GM21381 (cell line): ENCODE measurements around the gene DTD2.
A peak's percentile ranks its signal among the peaks of the same experiment; 100 is the strongest.
"Not testable (repeated sequence)": the region's sequence is repeated elsewhere in the genome, so short reads cannot be mapped to it uniquely, and the experiment has no call there.

Experiments
- ATAC-seq: cut with Tn5 transposase; IDR thresholded peaks from one replicate; pipeline ENCODE4 v1.9.1; 2021; ENCODE audit warnings: mild to moderate bottlenecking, moderate library complexity; ENCODE audit not compliant: unreplicated experiment

The DTD2 gene

DNA sequence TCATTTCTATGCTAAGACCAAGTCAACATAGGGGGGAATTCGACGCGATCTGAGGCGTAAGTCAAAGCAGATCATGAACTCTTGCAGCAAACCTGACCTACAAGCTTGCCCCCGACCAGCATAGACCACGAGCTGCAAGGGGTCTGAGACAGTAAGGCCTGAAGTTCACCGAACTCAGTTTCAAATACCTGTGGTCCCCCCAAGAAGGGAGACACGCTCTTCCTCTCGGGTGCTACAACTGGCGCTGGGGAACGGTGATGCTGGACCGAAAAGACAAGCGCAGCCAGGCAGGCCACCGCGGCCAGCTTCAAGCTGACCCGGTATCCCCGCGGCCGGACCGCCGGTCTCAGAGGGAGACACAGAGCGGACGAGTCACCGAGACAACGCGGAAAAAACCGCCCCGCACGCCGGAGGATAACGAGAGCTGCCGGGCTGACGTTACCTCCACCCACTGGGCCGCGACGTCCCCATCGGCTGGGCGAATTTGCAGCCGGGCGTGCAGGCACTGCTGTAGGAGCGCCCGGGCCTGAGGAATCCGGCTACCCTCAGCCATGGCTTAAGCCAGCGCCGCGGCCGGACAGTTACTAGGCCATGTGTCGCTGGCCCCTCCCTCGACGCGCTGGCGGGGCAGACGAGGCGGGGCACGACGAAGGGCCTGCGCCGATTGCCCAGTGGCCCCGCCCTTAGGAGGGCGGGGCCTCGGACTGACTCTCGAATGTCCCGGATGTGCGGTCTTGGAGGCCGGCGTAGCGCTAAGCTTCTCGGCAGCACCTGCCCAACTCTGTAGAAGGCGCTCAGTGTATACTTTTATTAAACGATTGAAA is at the start of gene DTD2:
Gene DTD2, minus strand, starts transcription at position 666 of the 824 bp plus-strand sequence. Its CDS starts 113 bp downstream, at position 553.
- ATAC-seq: peak; percentile 98

DNA sequence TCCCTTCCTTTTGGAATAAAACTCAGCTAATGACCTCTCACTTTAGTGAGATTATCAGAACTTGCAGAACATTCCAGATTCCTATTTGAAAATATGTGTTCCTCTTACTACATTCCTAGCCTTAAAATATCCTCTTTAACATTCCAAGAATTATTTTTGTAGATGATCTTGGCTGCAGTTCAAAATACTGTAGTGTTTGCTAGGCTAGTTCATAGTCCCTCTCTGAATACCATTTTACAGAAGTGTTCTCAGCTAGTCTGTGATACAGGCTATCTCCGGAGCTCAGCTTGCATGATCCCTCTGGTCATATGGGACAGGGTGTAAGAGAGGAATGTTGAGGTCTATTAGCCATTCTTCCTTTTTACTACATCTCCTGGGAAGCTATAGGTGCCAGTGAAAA is 48.1 kb upstream of the DTD2 start:
- no peak for ATAC-seq

DNA sequence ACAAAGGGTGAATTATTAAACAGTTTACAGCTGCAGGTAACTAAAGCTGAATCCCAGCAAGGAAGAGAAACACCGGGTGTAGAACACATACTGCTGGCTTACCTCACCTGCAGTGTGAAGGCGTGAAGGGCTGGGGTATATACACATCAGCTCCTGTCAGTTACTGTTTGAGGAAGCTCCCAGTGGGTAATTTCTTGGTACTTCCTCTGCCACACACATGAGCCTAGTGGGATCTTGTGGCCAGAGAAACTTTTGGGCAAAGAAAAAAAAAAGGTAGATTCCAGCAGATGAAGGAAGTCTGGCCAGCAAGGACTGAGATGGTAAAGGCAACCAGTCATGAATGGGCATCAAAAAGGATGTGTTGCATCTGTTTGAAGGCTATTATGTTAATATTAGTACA is 44.6 kb upstream of the DTD2 start:
- ATAC-seq: no peak

DNA sequence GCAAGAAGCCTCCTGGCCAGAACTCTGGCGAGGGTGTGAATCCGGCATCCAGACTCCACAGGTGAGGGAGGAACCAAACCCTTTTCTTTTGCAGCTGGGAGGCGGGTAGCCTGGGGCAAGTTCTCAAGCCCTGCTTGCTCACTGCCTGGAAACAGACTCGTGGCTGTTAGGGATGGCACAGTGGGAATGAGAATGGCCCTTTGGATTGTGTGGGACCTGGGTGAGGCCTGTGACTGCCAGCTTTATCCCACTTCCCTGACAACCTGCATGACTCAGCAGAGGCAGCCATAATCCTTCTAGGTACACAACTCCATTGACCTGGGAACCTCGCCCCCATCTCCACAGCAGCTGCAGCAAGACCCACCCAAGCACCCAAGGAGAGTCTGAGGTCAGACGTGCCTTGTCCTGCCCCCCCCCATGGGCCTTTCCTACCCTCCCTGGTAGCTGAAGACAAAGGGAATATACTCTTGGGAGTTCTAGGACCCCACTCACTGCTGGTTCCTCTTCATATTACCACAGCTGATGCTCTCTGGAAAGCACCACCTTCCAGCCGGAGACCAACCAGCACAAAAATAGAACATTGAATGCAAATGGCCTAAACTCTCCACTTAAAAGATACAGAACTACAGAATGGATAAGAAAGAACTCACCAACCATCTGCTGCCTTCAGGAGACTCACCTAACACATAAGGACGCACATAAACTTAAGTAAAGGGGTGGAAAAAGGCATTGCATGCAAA is 35.6 kb upstream of the DTD2 start:
- ATAC-seq: no peak

DNA sequence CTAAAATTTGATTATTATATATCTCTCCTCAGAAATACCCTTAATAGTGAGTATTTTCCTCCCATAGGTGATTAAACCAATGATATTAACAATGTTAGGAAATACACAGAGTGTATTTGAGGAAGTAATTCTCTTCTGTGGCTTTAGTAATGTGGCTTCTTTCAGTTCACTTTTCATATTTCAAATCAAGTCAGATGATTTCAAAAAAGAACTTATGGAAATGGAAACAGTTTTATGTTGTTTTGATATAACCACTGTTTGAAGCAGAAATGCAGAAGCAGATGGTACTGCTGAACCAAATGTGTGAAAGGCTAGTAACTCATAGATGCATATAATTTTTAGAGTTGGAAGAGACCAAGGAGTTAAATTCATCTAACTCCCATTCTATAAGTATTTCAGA is 32.4 kb upstream of the DTD2 start:
- ATAC-seq: no peak

DNA sequence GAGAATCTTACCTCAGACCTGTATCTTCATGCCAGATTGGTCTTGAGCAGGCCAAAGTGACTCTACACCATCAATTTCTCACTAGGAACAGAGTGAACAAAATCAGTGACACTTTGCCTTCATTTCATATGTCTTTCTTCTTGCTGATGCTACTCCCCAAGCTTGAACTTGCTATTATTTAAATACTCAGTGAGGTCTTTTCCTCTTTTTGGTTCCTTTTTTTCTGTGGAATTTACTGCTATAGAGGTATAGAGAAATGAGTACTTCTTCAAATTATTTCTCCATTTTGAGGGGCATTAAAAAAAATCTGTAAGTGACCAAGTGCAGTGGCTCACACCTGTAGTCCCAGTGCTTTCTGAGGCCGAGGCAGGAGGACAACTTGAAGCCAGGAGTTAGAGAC is 30.6 kb upstream of the DTD2 start, which contains the start of gene GPR33:
Gene GPR33, minus strand, starts transcription at position 154 of the 400 bp plus-strand sequence. CDS start 4,074 bp downstream, outside the sequence.
- ATAC-seq: no peak

DNA sequence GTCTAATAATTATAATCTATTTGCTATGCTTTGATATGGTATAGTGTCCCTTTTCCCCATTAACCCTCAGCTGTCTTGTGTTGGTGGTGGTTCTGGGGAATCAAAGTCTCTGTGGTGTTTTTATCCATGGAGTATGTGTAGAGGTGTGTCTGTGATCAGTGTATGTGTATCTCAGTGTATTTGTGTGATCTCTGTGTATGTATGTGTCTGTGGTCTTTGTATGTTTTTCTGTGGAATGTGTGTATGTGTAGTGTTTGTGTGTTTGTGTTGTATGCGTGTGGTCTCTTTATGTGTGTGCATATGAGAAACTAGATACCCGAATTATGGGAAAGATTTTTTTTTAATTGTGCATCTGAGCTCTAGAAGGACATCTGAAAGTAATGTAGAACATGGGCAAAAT is 29.5 kb upstream of the DTD2 start:
- no peak for ATAC-seq

DNA sequence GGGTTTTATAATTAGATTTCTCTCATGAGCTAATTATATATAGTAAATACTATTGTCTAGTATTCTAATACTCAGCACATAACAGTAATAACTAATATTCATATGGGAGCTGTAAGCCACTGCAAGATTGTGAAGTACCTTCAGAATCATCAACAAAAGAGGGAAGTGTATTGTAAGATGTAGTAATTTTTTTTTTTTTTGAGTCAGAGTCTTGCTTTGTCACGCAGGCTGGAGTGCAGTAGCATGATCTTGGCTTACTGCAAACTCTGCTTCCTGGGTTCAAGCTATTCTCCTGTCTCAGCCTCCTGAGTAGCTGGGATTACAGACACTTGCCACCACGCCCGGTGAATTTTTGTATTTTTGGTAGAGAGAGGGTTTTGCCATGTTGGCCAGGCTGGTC is 27.4 kb upstream of the DTD2 start:
- no peak for ATAC-seq

DNA sequence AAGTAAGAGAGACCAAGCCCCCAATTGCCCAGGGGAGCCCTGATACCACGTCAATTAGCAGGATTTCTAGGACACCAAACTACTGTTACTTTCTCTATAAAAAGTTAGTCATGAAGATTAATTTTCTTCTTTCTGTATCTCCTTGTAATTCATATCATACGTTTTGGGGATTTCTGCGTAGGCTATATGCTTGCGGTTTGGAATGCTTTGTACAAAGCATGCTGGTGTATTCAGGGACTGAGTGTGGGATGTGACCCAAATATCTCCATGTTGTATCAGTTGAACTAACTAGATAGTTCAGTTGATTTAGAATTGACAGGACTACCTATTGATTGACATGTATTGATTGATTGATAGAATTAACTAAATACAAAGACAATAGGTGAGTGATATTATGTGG is 22.9 kb upstream of the DTD2 start:
- no peak for ATAC-seq

DNA sequence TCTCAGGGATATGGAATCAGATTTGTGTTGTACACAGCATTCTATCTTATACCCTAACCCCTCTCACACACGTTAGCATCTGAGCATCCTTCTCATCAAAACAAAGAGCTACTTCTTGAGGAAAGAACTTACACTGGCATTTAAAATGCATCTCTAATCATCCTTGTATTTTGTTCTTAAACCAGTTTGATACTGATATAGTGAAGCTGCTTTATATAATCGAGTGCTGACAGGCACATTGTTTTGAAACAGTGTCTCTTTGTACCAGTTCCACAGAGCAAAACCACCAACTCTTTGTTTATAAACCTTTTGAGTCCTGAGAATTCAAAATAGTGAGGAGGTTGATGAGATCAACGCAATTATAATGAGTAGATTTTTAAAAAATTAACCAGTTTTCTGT is 21.7 kb upstream of the DTD2 start:
- no peak for ATAC-seq

DNA sequence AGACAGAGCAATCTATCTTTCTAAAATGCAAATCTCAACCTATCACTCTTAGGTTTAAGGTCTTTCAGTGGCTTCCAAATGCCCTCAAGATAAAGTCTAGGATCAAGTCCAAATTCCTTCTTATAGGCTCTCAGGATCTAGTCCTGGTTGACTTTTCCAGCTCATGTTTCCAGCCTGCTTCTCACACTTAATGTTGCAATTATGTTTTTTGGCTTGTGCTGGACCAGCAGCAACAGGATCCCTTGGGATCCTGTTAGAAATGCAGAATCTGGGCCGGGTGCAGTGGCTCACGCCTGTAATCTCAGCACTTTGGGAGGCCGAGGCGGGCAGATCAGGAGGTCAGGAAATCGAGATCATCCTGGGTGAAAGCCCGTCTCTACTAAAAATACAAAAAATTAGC is 19.9 kb upstream of the DTD2 start:
- ATAC-seq: no peak

DNA sequence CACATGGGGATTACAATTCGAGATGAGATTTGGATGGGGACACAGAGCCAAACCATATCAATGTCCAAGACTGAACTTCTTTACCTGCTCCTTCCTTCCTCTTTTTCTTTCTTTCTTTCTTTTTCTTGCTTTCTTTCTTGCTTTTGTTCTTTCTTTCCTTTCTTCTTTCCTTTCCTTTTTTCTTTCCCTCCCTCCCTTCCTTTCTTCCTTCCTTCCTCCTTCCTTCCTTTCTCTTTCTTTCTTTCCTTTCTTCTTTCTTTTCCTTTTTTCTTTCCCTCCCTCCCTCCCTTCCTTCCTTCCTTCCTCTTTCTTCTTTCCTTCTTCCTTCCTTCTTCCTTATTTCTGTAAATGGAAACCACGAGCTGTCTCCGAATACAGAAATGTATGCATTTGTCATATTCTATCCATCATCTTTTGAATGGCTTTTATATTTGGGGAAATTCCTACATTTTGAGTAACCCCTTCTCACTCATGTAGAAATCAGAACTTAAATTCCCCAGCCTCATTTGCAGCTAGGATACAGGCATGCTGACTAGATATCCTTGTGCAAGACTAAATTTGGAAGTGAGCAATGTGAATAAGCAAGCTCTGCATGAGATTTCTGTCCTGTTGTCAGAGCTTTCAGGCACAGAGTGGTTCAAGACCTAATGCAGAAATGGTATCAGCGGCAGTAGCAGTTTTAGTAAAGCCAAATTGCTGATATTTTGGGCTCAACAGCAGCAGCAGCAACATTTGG is 19.0 kb upstream of the DTD2 start:
- ATAC-seq: no peak

DNA sequence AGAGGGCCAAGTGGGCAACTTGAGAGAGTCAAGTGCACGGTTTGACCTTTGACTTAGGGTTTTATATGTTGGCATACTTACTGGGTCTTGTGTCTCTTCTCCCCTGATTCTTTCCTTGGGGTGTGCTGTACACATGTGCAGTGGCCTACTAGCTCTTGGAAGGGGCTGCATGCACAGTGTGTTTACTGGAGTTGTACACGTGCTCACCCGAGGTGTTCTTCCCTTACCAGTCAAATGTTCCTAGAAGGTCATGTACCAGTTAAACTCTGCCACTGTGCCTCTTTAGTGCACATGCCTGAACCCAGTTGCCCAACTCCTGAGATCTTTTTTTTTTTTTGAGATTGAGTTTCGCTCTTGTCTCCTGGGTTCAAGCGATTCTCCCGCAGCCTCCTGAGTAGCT is 9.2 kb upstream of the DTD2 start:
- ATAC-seq: no peak

DNA sequence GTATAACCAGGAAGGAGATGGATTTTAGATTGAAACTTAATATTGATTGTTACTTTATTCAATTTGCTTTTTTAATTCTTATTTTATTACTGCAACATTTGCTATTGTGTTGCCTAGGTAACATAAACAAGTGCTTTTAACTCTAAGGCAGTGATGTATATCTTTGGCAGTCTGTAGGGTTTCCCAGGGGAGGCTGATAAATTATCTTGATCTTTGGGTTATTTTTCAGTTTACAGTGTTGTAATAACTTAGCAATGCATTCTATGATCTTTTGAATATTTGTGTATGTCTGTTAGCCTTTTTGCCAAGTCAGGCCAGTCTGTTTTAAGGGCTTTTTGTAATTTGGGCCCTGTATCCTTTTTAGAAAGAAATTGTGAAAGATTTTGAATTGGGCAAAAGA is 7.8 kb upstream of the DTD2 start:
- no peak for ATAC-seq

DNA sequence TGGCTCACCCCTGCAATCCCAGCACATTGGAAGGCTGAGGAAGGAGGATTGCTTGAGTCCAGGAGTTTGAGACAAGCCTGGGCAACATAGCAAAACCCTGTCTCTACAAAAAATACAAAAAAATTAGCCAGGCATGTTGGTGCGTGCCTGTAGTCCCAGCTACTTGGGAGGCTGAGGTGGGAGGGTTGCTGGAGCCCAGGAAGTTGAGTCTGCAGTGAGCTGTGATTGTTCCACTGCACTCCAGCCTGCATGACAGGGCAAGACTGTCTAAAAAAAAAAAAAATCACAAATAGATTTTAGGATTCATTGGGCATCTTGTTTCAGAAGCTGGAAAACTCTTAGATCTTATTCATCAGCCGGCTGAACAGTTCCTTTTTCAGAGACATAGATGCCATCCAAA is 5.1 kb upstream of the DTD2 start:
- ATAC-seq: not testable (repeated sequence)

DNA sequence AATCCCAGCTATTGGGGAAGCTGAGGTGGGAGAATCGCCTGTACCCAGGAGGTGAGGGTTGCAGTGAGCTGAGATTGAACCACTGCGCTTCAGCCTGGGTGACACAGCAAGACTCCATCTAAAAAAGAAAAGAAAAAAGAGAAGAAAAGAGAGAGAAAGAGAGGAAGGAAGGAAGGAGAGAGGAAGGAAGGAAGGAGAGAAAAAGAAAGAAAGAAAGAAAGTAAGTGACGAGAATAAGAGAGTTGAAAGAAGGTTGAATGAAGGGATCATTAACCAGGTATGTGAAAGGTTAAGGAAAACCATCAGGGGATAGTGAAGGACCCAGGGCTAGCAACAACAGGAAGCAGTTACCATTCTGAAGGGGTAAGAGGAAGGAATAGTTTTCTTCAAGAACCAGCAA is 4.2 kb upstream of the DTD2 start:
- ATAC-seq: no peak

DNA sequence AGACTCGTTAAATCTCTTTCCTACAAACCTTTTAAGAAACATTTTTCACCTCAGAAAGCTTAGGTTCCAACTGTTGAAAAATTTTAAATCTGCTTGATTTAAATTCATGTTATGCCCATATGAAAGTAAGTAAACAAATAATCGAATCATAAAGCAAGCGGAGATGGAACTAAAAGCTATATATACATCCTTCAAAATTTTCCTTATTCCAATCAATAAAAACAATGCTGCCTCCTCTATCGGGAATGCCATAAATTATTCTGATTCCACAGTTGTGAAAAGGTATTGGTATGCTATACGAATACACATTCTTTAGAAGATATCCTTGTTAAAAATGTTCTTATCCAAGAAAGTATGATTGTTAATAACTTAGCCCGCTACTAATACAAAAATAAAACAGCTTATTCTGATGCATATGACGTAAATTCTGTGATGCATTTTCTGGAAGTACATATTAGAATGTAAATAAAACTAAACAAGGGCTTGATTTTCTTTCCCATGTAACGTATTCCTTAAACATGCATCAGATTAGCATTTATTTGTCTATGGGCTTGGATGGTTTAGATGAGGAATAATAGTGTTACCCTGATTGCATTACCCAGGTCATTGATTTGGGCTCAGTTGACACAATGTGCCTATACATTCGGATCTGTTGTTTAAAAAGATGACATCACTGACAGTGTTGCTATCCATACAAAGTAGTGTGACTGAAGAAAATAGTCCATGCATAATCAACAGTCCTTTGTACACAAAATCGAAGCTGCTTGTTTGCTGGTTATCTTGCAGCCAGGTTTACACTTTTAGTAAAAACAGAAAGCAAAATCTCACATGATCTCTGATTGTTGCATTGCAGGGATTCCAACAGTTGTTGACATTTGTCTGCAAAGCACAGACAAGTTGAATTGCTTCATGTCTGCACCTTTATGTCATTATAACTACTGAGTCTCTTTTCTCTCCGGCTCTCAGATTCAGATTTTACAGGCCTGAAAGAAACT is 656 bp upstream of the DTD2 start:
- ATAC-seq: no peak

DNA sequence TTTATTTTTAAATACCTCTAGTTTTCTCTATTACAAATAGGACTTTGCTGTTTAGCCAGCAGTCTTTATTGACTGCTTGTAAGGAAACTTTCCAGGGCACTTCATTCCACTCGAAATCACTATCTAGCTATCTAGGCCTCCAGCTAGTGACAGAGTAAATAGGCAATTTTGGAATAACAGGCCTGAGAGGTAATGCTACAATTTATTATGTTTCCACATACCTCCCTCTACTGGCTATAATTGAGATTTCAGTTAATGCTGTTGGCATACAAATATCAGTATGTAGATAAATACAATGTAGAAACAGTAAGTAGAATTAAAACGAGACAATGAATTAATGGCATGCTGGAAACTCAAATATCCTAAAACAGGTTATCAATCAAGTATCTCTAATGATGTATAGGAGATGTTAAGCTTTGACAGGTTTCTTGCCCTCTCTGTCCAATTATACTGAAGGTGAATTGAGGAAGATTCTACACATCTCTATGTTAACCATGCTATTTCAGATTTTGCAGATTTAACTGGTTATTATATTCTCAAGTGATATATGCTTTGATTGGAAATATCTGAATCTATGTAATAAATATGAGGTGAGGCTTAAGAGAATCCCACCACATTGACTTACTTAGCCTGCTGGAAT is 7.2 kb downstream of the DTD2 start:
- ATAC-seq: no peak

DNA sequence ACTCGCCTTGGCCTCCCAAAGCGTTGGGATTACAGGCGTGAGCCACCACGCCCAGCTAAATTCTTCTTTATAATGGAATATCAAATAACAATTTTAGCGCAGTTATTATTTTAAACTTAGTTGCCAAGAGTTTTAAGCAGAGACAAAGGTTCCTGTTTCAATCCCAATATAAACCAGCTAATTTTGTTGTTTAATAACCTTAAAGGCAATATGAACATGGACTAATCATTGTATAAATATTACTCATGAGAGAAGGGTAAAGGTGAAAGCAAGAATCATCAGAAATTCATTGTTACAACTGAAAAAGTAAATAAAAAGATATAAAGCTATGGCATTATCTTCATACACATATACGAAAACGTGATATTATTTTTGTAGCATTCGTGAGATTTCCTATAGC is 8.2 kb downstream of the DTD2 start:
- ATAC-seq: no peak

DNA sequence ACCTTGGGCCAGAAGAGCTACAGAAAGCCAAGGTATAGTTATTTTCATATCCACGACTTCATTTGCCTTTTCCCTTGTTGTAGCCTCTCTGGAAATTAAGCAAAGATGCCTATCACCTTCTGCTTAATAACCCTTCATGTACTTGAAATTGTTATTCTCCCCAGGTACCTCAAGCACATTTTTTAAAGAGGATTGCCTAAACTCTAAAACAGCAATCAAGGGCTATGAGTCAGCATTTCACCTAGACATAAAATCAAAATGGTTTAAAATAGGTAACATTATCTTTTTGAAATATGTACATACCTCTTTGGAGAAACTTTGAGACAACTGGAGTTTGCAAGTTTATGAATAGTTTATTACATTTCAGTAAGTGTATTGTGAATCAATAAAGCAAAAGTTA is 11.6 kb downstream of the DTD2 start:
- no peak for ATAC-seq
